Measurements from ENCODE around the gene MAP3K5. TPM values are rescaled to one million over a fixed set of nuclear protein-coding genes. Genes with fewer than 3 reads are reported as not detected.

MAP3K5 gene
- total RNA-seq, 4 donors from 2014 or later = 16.2 to 52.7 (median 34.8) TPM

DNA sequence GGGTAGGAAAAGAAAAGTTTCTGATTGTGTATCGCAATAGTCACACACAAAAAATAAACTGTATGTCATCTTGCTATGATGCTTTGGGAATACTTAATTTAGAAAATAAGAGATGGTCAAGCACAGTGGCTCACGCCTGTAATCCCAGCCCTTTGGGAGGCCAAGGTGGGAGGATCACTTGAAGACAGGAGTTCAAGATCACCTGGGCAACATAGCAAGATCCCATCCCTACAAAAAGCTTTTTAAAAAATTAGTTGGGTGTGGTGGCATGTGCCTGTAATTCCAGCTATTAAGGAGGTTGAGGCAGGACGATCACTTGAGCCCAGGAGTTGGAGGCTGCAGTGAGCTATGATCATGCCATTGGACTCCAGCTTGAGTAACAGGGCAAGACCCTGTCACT lies 269.6 kb downstream of the MAP3K5 start:
- Histone ChIP-seq H3K4me3 (no peak overlapping the region), H3K4me1 (peaks cover 0 to 16% (median 2%) of the 10 kb centered on the region in 4 donors), H3K9me3 (no peaks in the 10 kb centered on the region), H3K36me3 (no peaks in the 10 kb centered on the region), H3K27me3 (no peaks in the 10 kb centered on the region), H3K27ac (no peak overlapping the region)
- no peak for DNase-seq
- in situ Hi-C loops (cut with MboI; ENCODE audit: low pct_ligation_motif_present in 1 of 4, low pct_unique_long_range_greater_than_20kb in 1 of 4, low sequenced_read_pairs in 3 of 4) = no loop called here
- TF ChIP-seq EP300 (IDR thresholded peaks at IDR 0.05; ENCODE audit: low read depth) = no peak
- no peak for TF ChIP-seq POLR2A (IDR thresholded peaks at IDR 0.05)
- TF ChIP-seq POLR2AphosphoS5 (IDR thresholded peaks at IDR 0.05) = no peak
- TF ChIP-seq, protein P1, sequence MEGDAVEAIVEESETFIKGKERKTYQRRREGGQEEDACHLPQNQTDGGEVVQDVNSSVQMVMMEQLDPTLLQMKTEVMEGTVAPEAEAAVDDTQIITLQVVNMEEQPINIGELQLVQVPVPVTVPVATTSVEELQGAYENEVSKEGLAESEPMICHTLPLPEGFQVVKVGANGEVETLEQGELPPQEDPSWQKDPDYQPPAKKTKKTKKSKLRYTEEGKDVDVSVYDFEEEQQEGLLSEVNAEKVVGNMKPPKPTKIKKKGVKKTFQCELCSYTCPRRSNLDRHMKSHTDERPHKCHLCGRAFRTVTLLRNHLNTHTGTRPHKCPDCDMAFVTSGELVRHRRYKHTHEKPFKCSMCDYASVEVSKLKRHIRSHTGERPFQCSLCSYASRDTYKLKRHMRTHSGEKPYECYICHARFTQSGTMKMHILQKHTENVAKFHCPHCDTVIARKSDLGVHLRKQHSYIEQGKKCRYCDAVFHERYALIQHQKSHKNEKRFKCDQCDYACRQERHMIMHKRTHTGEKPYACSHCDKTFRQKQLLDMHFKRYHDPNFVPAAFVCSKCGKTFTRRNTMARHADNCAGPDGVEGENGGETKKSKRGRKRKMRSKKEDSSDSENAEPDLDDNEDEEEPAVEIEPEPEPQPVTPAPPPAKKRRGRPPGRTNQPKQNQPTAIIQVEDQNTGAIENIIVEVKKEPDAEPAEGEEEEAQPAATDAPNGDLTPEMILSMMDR (IDR thresholded peaks at IDR 0.05) = no peak
- intact Hi-C loops (cut with DNase I; ENCODE audit: low total_unique reads) = no loop called here
- WGBS, 2 donors (ENCODE audit: low coverage in 1 of 2) = 93 to 100% methylated on average over 3 of the region's 3 CpGs

DNA sequence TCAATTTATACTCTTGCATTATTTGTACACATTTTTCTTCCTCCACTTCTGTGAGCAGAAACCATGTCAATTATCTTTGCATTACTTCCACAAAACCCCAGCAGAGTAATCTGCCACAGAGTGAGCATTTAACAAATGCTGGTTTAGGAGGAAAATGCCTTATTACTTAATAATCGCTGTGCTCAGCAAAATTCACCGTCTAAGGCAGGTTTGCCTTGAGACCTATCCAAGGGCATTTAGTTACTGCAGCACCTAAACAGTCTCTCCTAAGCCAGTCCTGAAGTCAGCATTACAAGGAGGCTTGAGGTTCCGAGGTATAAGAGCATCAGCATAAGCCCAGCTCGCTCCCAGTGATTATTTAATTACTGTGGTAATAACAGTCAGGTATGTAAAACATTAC lies 270.4 kb downstream of the MAP3K5 start:
- TF ChIP-seq POLR2A (IDR thresholded peaks at IDR 0.05) = no peak
- no peak for TF ChIP-seq EP300 (IDR thresholded peaks at IDR 0.05; ENCODE audit: low read depth)
- TF ChIP-seq POLR2AphosphoS5 (IDR thresholded peaks at IDR 0.05) = no peak
- TF ChIP-seq, protein P1 (IDR thresholded peaks at IDR 0.05) = no peak
- no peak overlapping the region for H3K4me3 ChIP-seq
- no peaks in the 10 kb centered on the region for H3K9me3 ChIP-seq
- H3K27me3 ChIP-seq = no peaks in the 10 kb centered on the region
- intact Hi-C loops (cut with DNase I; ENCODE audit: low total_unique reads) = no loop called here
- 94 to 97% methylated on average over 4 of the region's 4 CpGs for WGBS, 2 donors (ENCODE audit: low coverage in 1 of 2)
- DNase-seq = no peak
- peaks cover 0 to 15% (median 2%) of the 10 kb centered on the region in 4 donors for H3K4me1 ChIP-seq
- no peak overlapping the region for H3K27ac ChIP-seq
- in situ Hi-C loops (cut with MboI; ENCODE audit: low pct_ligation_motif_present in 1 of 4, low pct_unique_long_range_greater_than_20kb in 1 of 4, low sequenced_read_pairs in 3 of 4) = no loop called here
- H3K36me3 ChIP-seq = no peaks in the 10 kb centered on the region

DNA sequence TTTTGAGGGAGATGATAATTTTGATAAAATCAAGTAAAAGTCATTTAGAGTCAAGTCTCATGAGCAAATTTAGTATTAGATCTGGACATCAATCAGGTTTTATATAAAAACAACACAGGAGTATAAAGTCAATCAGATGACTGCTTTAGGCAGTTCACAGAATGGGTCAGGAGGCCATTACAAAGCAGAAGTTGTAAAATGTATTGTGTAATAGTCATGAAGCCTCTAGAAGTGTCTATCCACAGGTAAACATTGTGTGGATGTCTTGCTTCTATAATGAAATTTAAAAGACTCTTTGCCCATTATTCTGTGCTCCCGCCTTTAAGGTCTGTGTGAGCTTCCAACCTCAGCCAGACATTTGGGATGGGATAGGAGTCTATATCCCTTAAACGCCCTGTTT lies 270.9 kb downstream of the MAP3K5 start:
- TF ChIP-seq, protein P1 (IDR thresholded peaks at IDR 0.05) = no peak
- Histone ChIP-seq H3K9me3 (no peaks in the 10 kb centered on the region), H3K27ac (no peak overlapping the region), H3K27me3 (no peaks in the 10 kb centered on the region), H3K36me3 (no peaks in the 10 kb centered on the region), H3K4me1 (peaks cover 0 to 10% (median 2%) of the 10 kb centered on the region in 4 donors), H3K4me3 (no peak overlapping the region)
- in situ Hi-C loops (cut with MboI; ENCODE audit: low pct_ligation_motif_present in 1 of 4, low pct_unique_long_range_greater_than_20kb in 1 of 4, low sequenced_read_pairs in 3 of 4) = no loop called here
- intact Hi-C loops (cut with DNase I; ENCODE audit: low total_unique reads) = no loop called here
- DNase-seq = no peak
- 76 to 81% methylated on average over 2 of the region's 2 CpGs for WGBS, 2 donors (ENCODE audit: low coverage in 1 of 2)

DNA sequence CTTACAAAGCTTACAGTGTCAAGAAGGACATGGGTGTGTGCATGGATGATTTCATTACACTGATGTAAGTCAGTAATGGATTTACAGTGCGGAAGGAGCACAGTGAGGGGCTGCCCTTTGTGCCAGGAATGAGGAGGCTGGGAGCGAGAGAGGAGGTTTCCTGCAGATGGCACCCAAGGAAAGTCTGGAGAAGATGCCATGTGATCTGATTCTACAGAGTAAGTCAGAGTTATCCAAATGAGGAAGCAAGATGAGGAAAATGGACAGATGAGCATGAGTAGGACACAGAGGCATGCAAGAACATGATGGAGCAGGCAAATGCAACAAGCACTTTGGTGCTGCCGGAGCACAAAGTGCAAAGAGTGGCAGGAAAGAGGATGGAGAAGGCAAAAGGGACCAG lies 271.8 kb downstream of the MAP3K5 start:
- TF ChIP-seq, protein P1 (IDR thresholded peaks at IDR 0.05) = no peak
- TF ChIP-seq POLR2A (IDR thresholded peaks at IDR 0.05) = no peak
- no peak for TF ChIP-seq POLR2AphosphoS5 (IDR thresholded peaks at IDR 0.05)
- TF ChIP-seq EP300 (IDR thresholded peaks at IDR 0.05; ENCODE audit: low read depth) = no peak
- H3K27ac ChIP-seq = no peak overlapping the region
- no peaks in the 10 kb centered on the region for H3K36me3 ChIP-seq
- WGBS, 2 donors (ENCODE audit: low coverage in 1 of 2) = 75% methylated on average over 2 to 3 of the region's 3 CpGs
- DNase-seq = no peak
- peaks cover 0 to 6% (median 0%) of the 10 kb centered on the region in 4 donors for H3K4me1 ChIP-seq
- H3K9me3 ChIP-seq = no peaks in the 10 kb centered on the region
- no peak overlapping the region for H3K4me3 ChIP-seq
- no peaks in the 10 kb centered on the region for H3K27me3 ChIP-seq
- intact Hi-C loops (cut with DNase I; ENCODE audit: low total_unique reads) (no loop called here), in situ Hi-C loops (cut with MboI; ENCODE audit: low pct_ligation_motif_present in 1 of 4, low pct_unique_long_range_greater_than_20kb in 1 of 4, low sequenced_read_pairs in 3 of 4) (no loop called here)
